ENCODE results near the gene SERPINB3. TPM values are rescaled to one million over a fixed set of nuclear protein-coding genes. Genes with fewer than 3 reads are reported as not detected.

Gene SERPINB3
- total RNA-seq, 1 experiment from 2014 or later, result not detected

DNA sequence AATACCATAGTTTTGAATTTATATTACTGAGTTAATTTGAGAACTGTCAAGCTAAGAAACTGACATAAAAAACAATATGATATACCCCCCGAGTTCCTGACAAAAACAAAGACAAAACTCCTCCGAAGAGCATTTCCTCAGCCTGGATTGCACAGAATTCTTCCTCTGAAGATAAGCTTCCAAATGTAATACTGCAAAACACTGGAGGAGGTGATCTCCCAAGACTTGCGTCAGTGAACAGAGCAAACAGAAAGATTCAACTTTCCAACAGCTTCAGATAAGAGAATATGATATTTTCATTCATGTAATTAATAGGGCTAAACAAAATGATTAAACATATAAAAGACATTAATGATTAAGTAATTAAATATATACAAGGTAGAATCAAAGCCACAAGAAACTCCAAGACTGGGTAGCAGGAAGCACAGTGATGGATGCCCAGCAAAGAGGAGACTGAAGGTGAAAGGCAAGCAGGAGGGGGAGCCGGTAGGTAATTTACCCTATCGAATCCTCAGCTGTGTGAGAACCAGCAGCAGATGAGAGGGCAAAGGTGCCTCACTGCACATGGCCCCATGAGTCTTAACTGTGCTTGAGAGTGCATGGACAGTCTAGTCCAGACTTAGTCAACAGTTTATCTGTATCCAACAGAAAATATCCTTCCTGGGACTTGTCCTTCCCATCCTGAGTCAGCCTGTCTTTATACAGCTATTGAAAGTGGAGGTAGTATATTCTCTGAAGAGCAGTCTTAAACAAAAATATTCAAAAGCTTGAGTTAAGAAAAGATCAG, 18.3 kb upstream of the SERPINB3 start:
- no TSS peak for BruUV-seq (replicated peaks)
- ATAC-seq, result no peak
- Histone ChIP-seq H3K4me1 (ENCODE audit: control insufficient read depth in 1 of 2, insufficient read depth in 2 of 2, low read length in 2 of 2) (no peaks in the 10 kb centered on the region; a peak in 1 of 4 replicates), H2AFZ (ENCODE audit: low read depth, low read length, poor library complexity, severe bottlenecking) (no peak overlapping the region), H3K9ac (ENCODE audit: low read length) (no peak overlapping the region), H3K27ac (ENCODE audit: low read depth, low read length) (no peak overlapping the region), H3K4me2 (ENCODE audit: low read length) (no peak overlapping the region), H4K20me1 (ENCODE audit: insufficient read depth) (no peaks in the 10 kb centered on the region), H3K36me3 (ENCODE audit: control insufficient read depth in 1 of 2, insufficient read depth in 2 of 2, low read length in 2 of 2) (no peaks in the 10 kb centered on the region), H3K9me3 (ENCODE audit: control insufficient read depth in 1 of 2, insufficient read depth in 1 of 2, low read depth in 1 of 2, low read length in 2 of 2) (no peaks in the 10 kb centered on the region), H3K79me2 (ENCODE audit: insufficient read depth, low read length) (no peaks in the 10 kb centered on the region), H3K9me2 (ENCODE audit: insufficient read depth) (no peaks in the 10 kb centered on the region), H3K4me3 (replicated peaks in 1 of 2; ENCODE audit: low read depth in 1 of 2, low read length in 2 of 2) (no peak overlapping the region), H3K27me3 (ENCODE audit: insufficient read depth, low read length) (no peaks in the 10 kb centered on the region)
- POLR2A ChIA-PET, result no interaction called here
- RAD21 ChIA-PET (ENCODE audit: low non-redundant PET in 1 of 2, low total read pairs in 2 of 2, uncharacterized antibody in 2 of 2, unreplicated experiment in 2 of 2), result no interaction called here
- intact Hi-C loops (cut with micrococcal nuclease), result no loop called here
- DNase-seq (ENCODE audit: low read depth, low spot score), result no peak
- TF ChIP-seq SIN3A (IDR thresholded peaks at IDR 0.05; ENCODE audit: low read depth), result no peak
- no peak for TF ChIP-seq TCF7L2 (IDR thresholded peaks at IDR 0.05; ENCODE audit: borderline replicate concordance, extremely low read depth, insufficient read depth, insufficient read length)
- no peak for TF ChIP-seq ZNF274 (IDR thresholded peaks at IDR 0.05; ENCODE audit: low read depth, low read length)
- TF ChIP-seq, protein P1, sequence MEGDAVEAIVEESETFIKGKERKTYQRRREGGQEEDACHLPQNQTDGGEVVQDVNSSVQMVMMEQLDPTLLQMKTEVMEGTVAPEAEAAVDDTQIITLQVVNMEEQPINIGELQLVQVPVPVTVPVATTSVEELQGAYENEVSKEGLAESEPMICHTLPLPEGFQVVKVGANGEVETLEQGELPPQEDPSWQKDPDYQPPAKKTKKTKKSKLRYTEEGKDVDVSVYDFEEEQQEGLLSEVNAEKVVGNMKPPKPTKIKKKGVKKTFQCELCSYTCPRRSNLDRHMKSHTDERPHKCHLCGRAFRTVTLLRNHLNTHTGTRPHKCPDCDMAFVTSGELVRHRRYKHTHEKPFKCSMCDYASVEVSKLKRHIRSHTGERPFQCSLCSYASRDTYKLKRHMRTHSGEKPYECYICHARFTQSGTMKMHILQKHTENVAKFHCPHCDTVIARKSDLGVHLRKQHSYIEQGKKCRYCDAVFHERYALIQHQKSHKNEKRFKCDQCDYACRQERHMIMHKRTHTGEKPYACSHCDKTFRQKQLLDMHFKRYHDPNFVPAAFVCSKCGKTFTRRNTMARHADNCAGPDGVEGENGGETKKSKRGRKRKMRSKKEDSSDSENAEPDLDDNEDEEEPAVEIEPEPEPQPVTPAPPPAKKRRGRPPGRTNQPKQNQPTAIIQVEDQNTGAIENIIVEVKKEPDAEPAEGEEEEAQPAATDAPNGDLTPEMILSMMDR (IDR thresholded peaks at IDR 0.05 in 2 of 3, conservative IDR thresholded peaks at IDR 0.05 in 1 of 3; ENCODE audit: borderline replicate concordance in 1 of 3, insufficient read depth in 1 of 3, low read depth in 2 of 3, low read length in 2 of 3), result no peak
- no peak for TF ChIP-seq EGR1 (IDR thresholded peaks at IDR 0.05; ENCODE audit: low read depth)
- TF ChIP-seq SP1 (IDR thresholded peaks at IDR 0.05; ENCODE audit: low read depth), result no peak
- TF ChIP-seq POLR2AphosphoS5 (IDR thresholded peaks at IDR 0.05; ENCODE audit: low read depth, low read length), result no peak
- no peak for TF ChIP-seq EZH2phosphoT487 (IDR thresholded peaks at IDR 0.05; ENCODE audit: borderline replicate concordance)
- TF ChIP-seq POLR2A (IDR thresholded peaks at IDR 0.05; ENCODE audit: borderline replicate concordance, extremely low read depth, insufficient read depth, insufficient read length), result no peak
- TF ChIP-seq ELF1 (IDR thresholded peaks at IDR 0.05; ENCODE audit: borderline replicate concordance, low read depth), result no peak
- CTCF ChIA-PET, result no interaction called here

All from HCT116 (cell line).